ENCODE measurements around the gene ALDH4A1.

GRCh38 chr1:18840145-18840544, 62.2 kb downstream of the ALDH4A1 start:
- TF ChIP-seq CTCF (conservative IDR thresholded peaks at IDR 0.05; ENCODE audit: low read length) (no peak), EZH2phosphoT487 (IDR thresholded peaks at IDR 0.05; ENCODE audit: borderline replicate concordance, low read depth, low read length) (no peak)
